DOHH2 (cell line): Measurements from ENCODE around the gene HTN3.
"Not testable (repeated sequence)": the region's sequence is repeated elsewhere in the genome, so short reads cannot be mapped to it uniquely, and the experiment has no call there.

Source experiments
- H3F3A ChIP-seq: fragments of 200-600 bp; sonication (generic), shearing (Covaris generic); 2 replicates; pipeline ENCODE4 v1.6.0; 2016; ENCODE audit warnings: antibody characterized with exemption, mild to moderate bottlenecking; ENCODE audit not compliant: control insufficient read depth, insufficient read depth
- H3K27ac ChIP-seq: fragments of 200-600 bp; sonication (generic); 2 replicates; pipeline ENCODE4 v1.5.1; 2014; ENCODE audit warnings: low read depth, mild to moderate bottlenecking, low read length, moderate library complexity
- H3K27me3 ChIP-seq: fragments of 200-600 bp; sonication (generic); 2 replicates; pipeline ENCODE4 v1.6.1; 2014; ENCODE audit warnings: mild to moderate bottlenecking, low read length, mixed read lengths; ENCODE audit not compliant: control insufficient read depth
- H3K36me3 ChIP-seq: fragments of 200-600 bp; sonication (generic); 2 replicates; pipeline ENCODE4 v1.6.1; 2014; ENCODE audit warnings: mild to moderate bottlenecking, low read length, moderate library complexity, mixed read lengths; ENCODE audit not compliant: control insufficient read depth
- H3K4me1 ChIP-seq: fragments of 200-600 bp; sonication (generic); 2 replicates; pipeline ENCODE4 v1.6.1; 2014; ENCODE audit warnings: mild to moderate bottlenecking, low read length, mixed read lengths; ENCODE audit not compliant: control insufficient read depth
- H3K4me2 ChIP-seq: fragments of 200-600 bp; sonication (generic); 2 replicates; pipeline ENCODE4 v1.6.0; 2014; ENCODE audit warnings: mild to moderate bottlenecking, low read length, moderate library complexity
- H3K4me3 ChIP-seq: fragments of 200-600 bp; sonication (generic); 2 replicates; pipeline ENCODE4 v1.5.1; 2014; ENCODE audit warnings: mild to moderate bottlenecking, low read length, mixed read lengths
- H3K79me2 ChIP-seq: fragments of 200-600 bp; sonication (generic); 2 replicates; pipeline ENCODE4 v1.6.1; 2014; ENCODE audit warnings: mild to moderate bottlenecking, low read length, mixed read lengths; ENCODE audit not compliant: control insufficient read depth
- H3K9me2 ChIP-seq: fragments of 200-600 bp; sonication (generic); replicated peaks from 2 replicates; pipeline ENCODE4 v1.6.1; 2014; ENCODE audit warnings: mild to moderate bottlenecking, low read length, mixed read lengths; ENCODE audit not compliant: control insufficient read depth
- H3K9me3 ChIP-seq: fragments of 200-600 bp; sonication (generic); 2 replicates; pipeline ENCODE4 v1.6.1; 2014; ENCODE audit warnings: antibody characterized with exemption, low read length, mixed read lengths; ENCODE audit not compliant: control insufficient read depth, insufficient read depth
- H4K20me1 ChIP-seq: fragments of 200-600 bp; sonication (generic); 2 replicates; pipeline ENCODE4 v1.6.0; 2014; ENCODE audit warnings: low read depth, mild to moderate bottlenecking, antibody characterized with exemption, low read length, moderate library complexity; ENCODE audit not compliant: control insufficient read depth, insufficient read depth
- CTCF ChIP-seq: fragments of 200-600 bp; sonication (generic); IDR thresholded peaks from one replicate; pipeline ENCODE4 v1.5.1; 2014; ENCODE audit warnings: antibody characterized with exemption, mild to moderate bottlenecking, low read depth, low read length; ENCODE audit not compliant: poor library complexity, severe bottlenecking
- EZH2phosphoT487 ChIP-seq: fragments of 200-600 bp; sonication (generic); IDR thresholded peaks from 2 replicates; pipeline ENCODE4 v1.6.1; 2017; ENCODE audit warnings: borderline replicate concordance, mild to moderate bottlenecking, antibody characterized with exemption, low read length, moderate library complexity, mixed read lengths

The HTN3 gene

GRCh38 chr4:70041652-70042286 is 13.5 kb downstream of the HTN3 start:
- Histone ChIP-seq H3K4me3 (no peak overlapping the region), H3F3A (no peaks in the 10 kb centered on the region), H3K4me1 (no peaks in the 10 kb centered on the region), H3K27me3 (no peaks in the 10 kb centered on the region), H3K4me2 (no peak overlapping the region), H3K27ac (no peak overlapping the region), H4K20me1 (no peaks in the 10 kb centered on the region), H3K9me2 (no peaks in the 10 kb centered on the region), H3K9me3 (no peaks in the 10 kb centered on the region), H3K79me2 (no peaks in the 10 kb centered on the region), H3K36me3 (no peaks in the 10 kb centered on the region)
- TF ChIP-seq CTCF, result no peak
- TF ChIP-seq EZH2phosphoT487, result no peak

GRCh38 chr4:70050138-70050537 is 21.9 kb downstream of the HTN3 start, which contains the start of gene HTN1:
TSS of gene HTN1 (plus strand) at chr4:70050438. CDS start at chr4:70053077, 2,639 bp downstream.
- H3K27me3 ChIP-seq, H3K9me3 ChIP-seq, H3K4me2 ChIP-seq, H3F3A ChIP-seq, H3K9me2 ChIP-seq, H3K4me3 ChIP-seq, H3K4me1 ChIP-seq, H3K79me2 ChIP-seq, H4K20me1 ChIP-seq, H3K36me3 ChIP-seq, H3K27ac ChIP-seq: not testable (repeated sequence)

- H3K27ac ChIP-seq, H3K9me3 ChIP-seq, H3K79me2 ChIP-seq, H3K9me2 ChIP-seq, H3K4me1 ChIP-seq, H4K20me1 ChIP-seq, H3K36me3 ChIP-seq, H3F3A ChIP-seq, H3K4me3 ChIP-seq, H3K27me3 ChIP-seq, H3K4me2 ChIP-seq: not testable (repeated sequence)
Measured at GRCh38 chr4:70056534-70056933, 28.3 kb downstream of the HTN3 start.

GRCh38 chr4:70057651-70058050 is 29.4 kb downstream of the HTN3 start:
- TF ChIP-seq CTCF, result no peak
- no peak for TF ChIP-seq EZH2phosphoT487

More at GRCh38 chr4:70057651-70058050, 29.4 kb downstream of the HTN3 start:
- H3K36me3 ChIP-seq, result no peaks in the 10 kb centered on the region
- no peaks in the 10 kb centered on the region for H3K4me1 ChIP-seq
- H4K20me1 ChIP-seq, result no peaks in the 10 kb centered on the region
- no peaks in the 10 kb centered on the region for H3F3A ChIP-seq
- H3K27me3 ChIP-seq, result no peaks in the 10 kb centered on the region
- H3K4me2 ChIP-seq, result no peak overlapping the region
- H3K9me3 ChIP-seq, result peaks cover 5% of the 10 kb centered on the region; the same call in 1 of the 2 replicates
- H3K4me3 ChIP-seq, result no peak overlapping the region
- no peaks in the 10 kb centered on the region for H3K9me2 ChIP-seq
- H3K27ac ChIP-seq, result no peak overlapping the region
- H3K79me2 ChIP-seq, result no peaks in the 10 kb centered on the region
